AML-193 (cell line): ENCODE results near the gene ATAD2B.
"Not testable (repeated sequence)": the region's sequence is repeated elsewhere in the genome, so short reads cannot be mapped to it uniquely, and the experiment has no call there.

ENCODE experiments used
- DNase-seq, 2 experiments: peaks; one replicate each; lab custom pipeline; 2025; lab: John Stamatoyannopoulos, UW

The ATAD2B gene

GRCh38 chr2:23926750-23927571 lies at the start of gene ATAD2B:
ATAD2B (minus strand) TSS chr2:23927123; CDS start chr2:23926770, 353 bp downstream.
- DNase-seq: peak; percentile 85 to 90

- no peak for DNase-seq
Measured at GRCh38 chr2:23967846-23968245, 40.9 kb upstream of the ATAD2B start.

GRCh38 chr2:23954325-23955014 lies 27.5 kb upstream of the ATAD2B start:
- no peak for DNase-seq

- no peak for DNase-seq
Measured at GRCh38 chr2:23953625-23954024, 26.7 kb upstream of the ATAD2B start.

GRCh38 chr2:23952558-23952957 lies 25.6 kb upstream of the ATAD2B start:
- DNase-seq: not testable (repeated sequence)

GRCh38 chr2:23947350-23947749 lies 20.4 kb upstream of the ATAD2B start:
- DNase-seq: no peak

GRCh38 chr2:23944976-23945375 lies 18.1 kb upstream of the ATAD2B start:
- DNase-seq: no peak

GRCh38 chr2:23944527-23944926 lies 17.6 kb upstream of the ATAD2B start:
- DNase-seq: no peak

GRCh38 chr2:23943666-23944065 lies 16.7 kb upstream of the ATAD2B start:
- no peak for DNase-seq

- DNase-seq: no peak
Measured at GRCh38 chr2:23941644-23942043, 14.7 kb upstream of the ATAD2B start.

GRCh38 chr2:23940718-23941620 lies 14.0 kb upstream of the ATAD2B start:
- peak in 1 of 2 experiments; percentile 24 for DNase-seq

- peak; percentile 59 to 64 for DNase-seq
Measured at GRCh38 chr2:23939987-23940717, 13.2 kb upstream of the ATAD2B start, which contains the start of gene UBXN2A. UBXN2A (plus strand) TSS chr2:23940463; CDS start chr2:23958315, 17,852 bp downstream.

- DNase-seq: no peak
Measured at GRCh38 chr2:23934259-23934658, 7.3 kb upstream of the ATAD2B start.

GRCh38 chr2:23926290-23926749 lies 603 bp downstream of the ATAD2B start:
- DNase-seq: no peak

- DNase-seq: peak; percentile 67 to 79
Measured at GRCh38 chr2:23925702-23926289, 1.1 kb downstream of the ATAD2B start.

GRCh38 chr2:23924589-23925359 lies 2.1 kb downstream of the ATAD2B start:
- no peak for DNase-seq

GRCh38 chr2:23918837-23919489 lies 8.0 kb downstream of the ATAD2B start:
- no peak for DNase-seq

- DNase-seq: no peak
Measured at GRCh38 chr2:23916727-23917405, 10.1 kb downstream of the ATAD2B start.

- no peak for DNase-seq
Measured at GRCh38 chr2:23915327-23915726, 11.6 kb downstream of the ATAD2B start.
